HG02571 (cell line): ENCODE results near the gene GALNT2.

ENCODE experiments used
- ATAC-seq: cut with Tn5 transposase; IDR thresholded peaks from one replicate; pipeline ENCODE4 v1.9.1; 2021; ENCODE audit warnings: mild to moderate bottlenecking, moderate library complexity; ENCODE audit not compliant: unreplicated experiment

The GALNT2 gene

GRCh38 chr1:230226007-230226800 lies 159.2 kb downstream of the GALNT2 start:
- no peak for ATAC-seq

- ATAC-seq = no peak
Observed at GRCh38 chr1:230226814-230227213, 159.8 kb downstream of the GALNT2 start.

GRCh38 chr1:230228236-230228897 lies 161.3 kb downstream of the GALNT2 start:
- no peak for ATAC-seq

- ATAC-seq = no peak
Observed at GRCh38 chr1:230230273-230230672, 163.2 kb downstream of the GALNT2 start.

GRCh38 chr1:230230948-230231773 lies 164.1 kb downstream of the GALNT2 start:
- no peak for ATAC-seq

GRCh38 chr1:230231774-230232145 lies 164.7 kb downstream of the GALNT2 start:
- ATAC-seq = no peak

- ATAC-seq = no peak
Observed at GRCh38 chr1:230232371-230232771, 165.3 kb downstream of the GALNT2 start.

GRCh38 chr1:230233786-230234185 lies 166.7 kb downstream of the GALNT2 start:
- no peak for ATAC-seq

GRCh38 chr1:230235876-230236275 lies 168.8 kb downstream of the GALNT2 start:
- ATAC-seq = no peak

GRCh38 chr1:230236301-230237008 lies 169.4 kb downstream of the GALNT2 start:
- no peak for ATAC-seq

- no peak for ATAC-seq
Observed at GRCh38 chr1:230237009-230237370, 170.0 kb downstream of the GALNT2 start.

GRCh38 chr1:230237805-230238204 lies 170.8 kb downstream of the GALNT2 start:
- no peak for ATAC-seq

GRCh38 chr1:230240446-230241086 lies 173.5 kb downstream of the GALNT2 start:
- no peak for ATAC-seq

- no peak for ATAC-seq
Observed at GRCh38 chr1:230242326-230242725, 175.3 kb downstream of the GALNT2 start.

GRCh38 chr1:230243146-230243545 lies 176.1 kb downstream of the GALNT2 start:
- ATAC-seq = no peak

- no peak for ATAC-seq
Observed at GRCh38 chr1:230243583-230244353, 176.7 kb downstream of the GALNT2 start.

- no peak for ATAC-seq
Observed at GRCh38 chr1:230246551-230246950, 179.5 kb downstream of the GALNT2 start.

GRCh38 chr1:230248016-230248888 lies 181.2 kb downstream of the GALNT2 start:
- ATAC-seq = no peak

- no peak for ATAC-seq
Observed at GRCh38 chr1:230248889-230249270, 181.8 kb downstream of the GALNT2 start.
